MM.1S (cell line): ENCODE results near the gene PRR23E.

ENCODE experiments used
- CTCF ChIP-seq: fragments of 300-600 bp; sonication (generic); IDR thresholded peaks from 2 replicates; pipeline ENCODE4 v1.5.1; 2016; ENCODE audit warnings: antibody characterized with exemption, low read length, mixed read lengths
- EZH2 ChIP-seq: fragments of 300-600 bp; sonication (generic); optimal IDR thresholded peaks from 2 replicates; pipeline ENCODE3; 2017; ENCODE audit warnings: low read depth, mild to moderate bottlenecking, antibody characterized with exemption, low read length, mixed read lengths

- TF ChIP-seq CTCF (no peak), EZH2 (no peak)
These were observed 8.7 kb upstream of the PRR23E start for GRCh38 chr3:127183931-127184869.
